ENCODE results near the gene ALDH3A2. TPM values are rescaled to one million over a fixed set of nuclear protein-coding genes. Genes with fewer than 3 reads are reported as not detected.
"Not testable (repeated sequence)": the region's sequence is repeated elsewhere in the genome, so short reads cannot be mapped to it uniquely, and the experiment has no call there.

Gene ALDH3A2
- total and polyA plus RNA-seq, 2 experiments from 2014 or later: 36.2 to 41.9 TPM

DNA sequence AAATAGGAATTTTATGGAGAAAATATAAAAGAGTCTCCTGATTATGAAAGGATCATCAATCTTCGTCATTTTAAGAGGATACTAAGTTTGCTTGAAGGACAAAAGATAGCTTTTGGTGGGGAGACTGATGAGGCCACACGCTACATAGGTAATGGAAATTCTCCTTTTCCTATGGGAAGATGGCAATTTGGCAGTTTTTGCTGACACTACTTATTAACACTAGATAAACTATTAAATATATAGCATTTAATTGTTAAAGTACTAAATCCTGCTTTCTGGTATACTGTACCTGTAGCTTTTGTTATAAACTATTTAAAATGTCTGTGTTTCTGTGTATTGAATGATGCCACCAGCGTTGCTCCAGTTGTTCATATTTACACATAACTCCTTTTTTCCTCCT, 12.6 kb downstream of the ALDH3A2 start:
- Histone ChIP-seq H3K4me2 (ENCODE audit: unreplicated experiment) (no peak overlapping the region), H3F3A (ENCODE audit: insufficient read depth) (no peaks in the 10 kb centered on the region), H3K9me2 (ENCODE audit: insufficient read depth) (no peaks in the 10 kb centered on the region), H3K4me1 (ENCODE audit: insufficient read depth) (no peaks in the 10 kb centered on the region), H3K9me3 (ENCODE audit: low read depth) (no peaks in the 10 kb centered on the region), H3K27me3 (replicated peaks; ENCODE audit: insufficient read depth) (no peaks in the 10 kb centered on the region), H3K9ac (no peak overlapping the region), H4K20me1 (ENCODE audit: insufficient read depth) (no peaks in the 10 kb centered on the region; the same call in 1 of the 2 replicates), H3K36me3 (ENCODE audit: low read depth) (0 out of 2 replicates have a peak, but pooled peaks cover 11% of the 10 kb centered on the region), H3K27ac (no peak overlapping the region), H3K79me2 (ENCODE audit: insufficient read depth) (no peaks in the 10 kb centered on the region), H3K4me3 (no peak overlapping the region), H2AFZ (no peak overlapping the region)
- in situ Hi-C loops (cut with MboI): loop anchor here (25.0 kb wide), 1 partner anchor 299 kb away; the partner anchor contains the start of gene B9D1
- DNase-seq: no peak
- WGBS, 2 experiments (ENCODE audit: low coverage in 1 of 2, low lambda C conversion rate in 2 of 2, missing lambda C conversion rate in 2 of 2): 95 to 98% methylated on average over 3 of the region's 3 CpGs
- TF ChIP-seq EZH2 (IDR thresholded peaks at IDR 0.05; ENCODE audit: insufficient read depth, poor library complexity, severe bottlenecking): no peak
- TF ChIP-seq EZH2phosphoT487 (IDR thresholded peaks at IDR 0.05; ENCODE audit: insufficient read depth, low read depth): no peak

DNA sequence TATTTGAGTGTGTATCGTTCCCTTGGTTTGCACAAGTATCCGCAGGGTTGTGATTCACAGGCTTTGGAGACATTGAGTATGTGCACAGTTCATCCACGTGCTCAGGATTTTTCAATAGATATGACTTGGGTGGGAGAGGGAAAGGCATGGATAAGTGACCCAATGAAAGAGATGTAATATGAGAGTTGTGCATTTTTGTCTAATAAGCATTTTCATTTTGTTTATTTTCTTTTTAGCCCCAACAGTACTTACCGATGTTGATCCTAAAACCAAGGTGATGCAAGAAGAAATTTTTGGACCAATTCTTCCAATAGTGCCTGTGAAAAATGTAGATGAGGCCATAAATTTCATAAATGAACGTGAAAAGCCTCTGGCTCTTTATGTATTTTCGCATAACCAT, 14.5 kb downstream of the ALDH3A2 start:
- Histone ChIP-seq H3K4me1 (ENCODE audit: insufficient read depth) (no peaks in the 10 kb centered on the region), H3K36me3 (ENCODE audit: low read depth) (0 out of 2 replicates have a peak, but pooled peaks cover 11% of the 10 kb centered on the region), H3K27me3 (replicated peaks; ENCODE audit: insufficient read depth) (no peaks in the 10 kb centered on the region), H3K9me3 (ENCODE audit: low read depth) (no peaks in the 10 kb centered on the region), H3K4me3 (no peak overlapping the region), H3K9me2 (ENCODE audit: insufficient read depth) (no peaks in the 10 kb centered on the region), H2AFZ (no peak overlapping the region), H3K4me2 (ENCODE audit: unreplicated experiment) (no peak overlapping the region), H3K27ac (no peak overlapping the region), H3K79me2 (ENCODE audit: insufficient read depth) (no peaks in the 10 kb centered on the region), H3F3A (ENCODE audit: insufficient read depth) (no peaks in the 10 kb centered on the region), H4K20me1 (ENCODE audit: insufficient read depth) (no peaks in the 10 kb centered on the region; the same call in 1 of the 2 replicates), H3K9ac (no peak overlapping the region)
- in situ Hi-C loops (cut with MboI): loop anchor here (25.0 kb wide), 1 partner anchor 301 kb away; the partner anchor contains the start of gene B9D1
- WGBS, 2 experiments (ENCODE audit: low coverage in 1 of 2, low lambda C conversion rate in 2 of 2, missing lambda C conversion rate in 2 of 2): 87 to 93% methylated on average over 6 of the region's 6 CpGs
- TF ChIP-seq EZH2 (IDR thresholded peaks at IDR 0.05; ENCODE audit: insufficient read depth, poor library complexity, severe bottlenecking) (no peak), EZH2phosphoT487 (IDR thresholded peaks at IDR 0.05; ENCODE audit: insufficient read depth, low read depth) (no peak)
- DNase-seq: no peak

DNA sequence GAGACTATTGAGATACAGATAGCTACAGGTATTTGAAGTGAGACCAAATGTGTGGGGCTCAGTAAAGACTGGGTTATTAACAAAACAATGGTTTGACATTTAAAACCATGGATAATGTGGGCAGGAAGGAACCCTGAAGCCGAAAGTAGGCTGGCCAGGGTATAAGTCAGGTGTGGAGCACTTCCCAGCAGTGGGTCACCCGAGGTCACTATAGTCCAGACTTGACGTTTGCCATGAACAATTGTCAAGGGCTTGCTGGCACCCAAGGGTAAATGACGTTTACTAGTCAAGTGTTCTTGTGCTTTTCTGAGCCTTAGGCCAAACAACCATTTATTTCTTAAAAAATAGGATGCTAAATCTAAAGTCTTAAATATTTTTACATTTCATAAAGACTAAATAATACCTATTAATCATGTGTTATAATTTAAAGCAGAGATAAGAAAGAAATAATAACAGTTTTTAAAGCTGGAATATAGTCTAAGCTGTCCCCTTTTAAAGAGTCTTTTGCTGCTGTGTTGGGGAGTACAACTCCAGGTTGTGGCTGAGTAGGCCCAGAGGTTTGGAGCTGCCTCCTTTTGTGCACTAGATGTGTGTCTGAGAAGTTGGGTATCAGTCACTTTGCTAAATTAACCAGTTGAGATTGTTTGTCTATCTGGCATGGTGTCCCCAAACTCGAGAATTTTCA, 15.7 kb downstream of the ALDH3A2 start:
- Histone ChIP-seq H3K27me3 (replicated peaks; ENCODE audit: insufficient read depth) (no peaks in the 10 kb centered on the region), H3K9me3 (ENCODE audit: low read depth) (no peaks in the 10 kb centered on the region), H3K9ac (no peak overlapping the region), H3K4me2 (ENCODE audit: unreplicated experiment) (no peak overlapping the region), H3K4me1 (ENCODE audit: insufficient read depth) (no peaks in the 10 kb centered on the region), H3F3A (ENCODE audit: insufficient read depth) (no peaks in the 10 kb centered on the region), H3K9me2 (ENCODE audit: insufficient read depth) (no peaks in the 10 kb centered on the region), H4K20me1 (ENCODE audit: insufficient read depth) (no peaks in the 10 kb centered on the region; the same call in 1 of the 2 replicates), H3K4me3 (no peak overlapping the region), H3K79me2 (ENCODE audit: insufficient read depth) (no peaks in the 10 kb centered on the region), H3K27ac (no peak overlapping the region), H2AFZ (no peak overlapping the region), H3K36me3 (ENCODE audit: low read depth) (0 out of 2 replicates have a peak, but pooled peaks cover 7% of the 10 kb centered on the region)
- 55 to 59% methylated on average over 5 of the region's 5 CpGs for WGBS, 2 experiments (ENCODE audit: low coverage in 1 of 2, low lambda C conversion rate in 2 of 2, missing lambda C conversion rate in 2 of 2)
- in situ Hi-C loops (cut with MboI): loop anchor here (25.0 kb wide), 1 partner anchor 302 kb away; the partner anchor contains the start of gene B9D1
- DNase-seq: no peak
- TF ChIP-seq EZH2 (IDR thresholded peaks at IDR 0.05; ENCODE audit: insufficient read depth, poor library complexity, severe bottlenecking): no peak
- TF ChIP-seq EZH2phosphoT487 (IDR thresholded peaks at IDR 0.05; ENCODE audit: insufficient read depth, low read depth): no peak

DNA sequence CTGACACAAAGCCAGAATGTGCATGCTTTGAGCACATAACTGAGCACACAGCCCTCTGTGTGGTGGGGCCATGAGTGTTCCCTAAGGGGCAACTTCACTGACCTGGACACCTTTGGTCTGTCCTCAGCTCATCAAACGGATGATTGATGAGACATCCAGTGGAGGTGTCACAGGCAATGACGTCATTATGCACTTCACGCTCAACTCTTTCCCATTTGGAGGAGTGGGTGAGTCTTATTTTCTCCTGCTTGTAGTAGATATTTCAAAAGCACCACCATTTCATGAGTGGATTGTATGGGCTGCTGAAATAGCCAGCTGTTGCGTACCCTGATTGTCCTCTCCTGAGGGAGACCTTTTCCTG, 16.2 kb downstream of the ALDH3A2 start:
- Histone ChIP-seq H3K36me3 (ENCODE audit: low read depth) (0 out of 2 replicates have a peak, but pooled peaks cover 7% of the 10 kb centered on the region), H3K4me1 (ENCODE audit: insufficient read depth) (no peaks in the 10 kb centered on the region), H3K4me2 (ENCODE audit: unreplicated experiment) (no peak overlapping the region), H4K20me1 (ENCODE audit: insufficient read depth) (no peaks in the 10 kb centered on the region; the same call in 1 of the 2 replicates), H3K79me2 (ENCODE audit: insufficient read depth) (no peaks in the 10 kb centered on the region), H3K4me3 (no peak overlapping the region), H2AFZ (no peak overlapping the region), H3K27me3 (replicated peaks; ENCODE audit: insufficient read depth) (no peaks in the 10 kb centered on the region), H3F3A (ENCODE audit: insufficient read depth) (no peaks in the 10 kb centered on the region), H3K9ac (no peak overlapping the region), H3K9me3 (ENCODE audit: low read depth) (no peaks in the 10 kb centered on the region), H3K9me2 (ENCODE audit: insufficient read depth) (no peaks in the 10 kb centered on the region), H3K27ac (no peak overlapping the region)
- 83 to 85% methylated on average over 4 of the region's 4 CpGs for WGBS, 2 experiments (ENCODE audit: low coverage in 1 of 2, low lambda C conversion rate in 2 of 2, missing lambda C conversion rate in 2 of 2)
- DNase-seq: no peak
- TF ChIP-seq EZH2phosphoT487 (IDR thresholded peaks at IDR 0.05; ENCODE audit: insufficient read depth, low read depth): no peak
- no peak for TF ChIP-seq EZH2 (IDR thresholded peaks at IDR 0.05; ENCODE audit: insufficient read depth, poor library complexity, severe bottlenecking)
- in situ Hi-C loops (cut with MboI): loop anchor here (25.0 kb wide), 1 partner anchor 302 kb away; the partner anchor contains the start of gene B9D1

DNA sequence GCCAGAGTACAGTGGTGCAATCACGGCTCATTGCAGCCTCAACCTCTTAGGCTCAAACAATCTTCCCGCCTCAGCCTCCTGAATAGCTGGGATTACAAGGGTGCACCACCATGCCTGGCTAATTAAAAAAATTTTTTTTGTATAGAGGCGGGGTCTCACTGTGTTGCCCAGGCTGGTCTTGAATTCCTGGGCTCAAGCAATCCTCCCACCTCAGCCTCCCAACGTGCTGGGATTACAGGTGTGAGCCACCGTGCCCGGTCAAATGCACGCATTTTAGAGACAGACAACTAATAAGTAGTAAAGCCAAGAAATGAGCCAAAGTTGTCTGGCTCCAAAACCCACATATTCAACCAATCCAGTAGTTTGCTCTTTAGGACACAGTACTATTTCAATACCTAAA, 21.1 kb downstream of the ALDH3A2 start:
- H3F3A ChIP-seq (ENCODE audit: insufficient read depth); H3K9me2 ChIP-seq (ENCODE audit: insufficient read depth); H4K20me1 ChIP-seq (ENCODE audit: insufficient read depth); H3K27ac ChIP-seq; H3K4me2 ChIP-seq (ENCODE audit: unreplicated experiment); H2AFZ ChIP-seq; H3K27me3 ChIP-seq (replicated peaks; ENCODE audit: insufficient read depth); H3K4me3 ChIP-seq; DNase-seq; H3K79me2 ChIP-seq (ENCODE audit: insufficient read depth); H3K9ac ChIP-seq; H3K36me3 ChIP-seq (ENCODE audit: low read depth); H3K9me3 ChIP-seq (ENCODE audit: low read depth): not testable (repeated sequence)
- WGBS, 2 experiments (ENCODE audit: low coverage in 1 of 2, low lambda C conversion rate in 2 of 2, missing lambda C conversion rate in 2 of 2): 86 to 88% methylated on average over 7 of the region's 7 CpGs
- in situ Hi-C loops (cut with MboI): loop anchor here (25.0 kb wide), 1 partner anchor 307 kb away; the partner anchor contains the start of gene B9D1
- H3K4me1 ChIP-seq (ENCODE audit: insufficient read depth): peaks cover 13% of the 10 kb centered on the region

Measured in GM23248 (cell line).